ENCODE measurements around the gene JAML. TPM values are rescaled to one million over a fixed set of nuclear protein-coding genes. Genes with fewer than 3 reads are reported as not detected.

Gene JAML
- total RNA-seq, 1 experiment from 2014 or later, result not detected

GRCh38 chr11:118260353-118260752, 35.5 kb upstream of the JAML start:
- CTCF ChIA-PET, result no interaction called here
- intact Hi-C loops (cut with micrococcal nuclease; ENCODE audit: unreplicated experiment), result no loop called here

GRCh38 chr11:118259138-118259537, 34.3 kb upstream of the JAML start:
- H3K4me1 Mint-ChIP-seq (ENCODE audit: low read depth, unreplicated experiment), result peaks cover 14% of the 10 kb centered on the region
- H3K4me3 Mint-ChIP-seq (ENCODE audit: low read depth, unreplicated experiment), result no peak overlapping the region
- BruUV-seq (replicated peaks), result no TSS peak
- H3K27me3 Mint-ChIP-seq (ENCODE audit: unreplicated experiment), result no peaks in the 10 kb centered on the region
- intact Hi-C loops (cut with micrococcal nuclease; ENCODE audit: unreplicated experiment), result no loop called here
- H3K9me3 Mint-ChIP-seq (ENCODE audit: low read depth, unreplicated experiment), result no peaks in the 10 kb centered on the region
- peaks cover 41% of the 10 kb centered on the region for H3K36me3 Mint-ChIP-seq (ENCODE audit: insufficient read depth, unreplicated experiment)
- no peak for TF ChIP-seq CTCF (IDR thresholded peaks at IDR 0.05; ENCODE audit: unreplicated experiment)
- CTCF ChIA-PET, result no interaction called here
- no peak for DNase-seq
- no peak overlapping the region for H3K27ac Mint-ChIP-seq (ENCODE audit: unreplicated experiment)

More at GRCh38 chr11:118260353-118260752, 35.5 kb upstream of the JAML start:
- H3K27ac Mint-ChIP-seq (ENCODE audit: unreplicated experiment), result no peak overlapping the region
- H3K9me3 Mint-ChIP-seq (ENCODE audit: low read depth, unreplicated experiment), result no peaks in the 10 kb centered on the region
- no peaks in the 10 kb centered on the region for H3K27me3 Mint-ChIP-seq (ENCODE audit: unreplicated experiment)
- H3K36me3 Mint-ChIP-seq (ENCODE audit: insufficient read depth, unreplicated experiment), result peaks cover 50% of the 10 kb centered on the region
- H3K4me1 Mint-ChIP-seq (ENCODE audit: low read depth, unreplicated experiment), result peaks cover 25% of the 10 kb centered on the region
- no TSS peak for BruUV-seq (replicated peaks)
- no peak overlapping the region for H3K4me3 Mint-ChIP-seq (ENCODE audit: low read depth, unreplicated experiment)
- no peak for TF ChIP-seq CTCF (IDR thresholded peaks at IDR 0.05; ENCODE audit: unreplicated experiment)
- no peak for DNase-seq

DNA sequence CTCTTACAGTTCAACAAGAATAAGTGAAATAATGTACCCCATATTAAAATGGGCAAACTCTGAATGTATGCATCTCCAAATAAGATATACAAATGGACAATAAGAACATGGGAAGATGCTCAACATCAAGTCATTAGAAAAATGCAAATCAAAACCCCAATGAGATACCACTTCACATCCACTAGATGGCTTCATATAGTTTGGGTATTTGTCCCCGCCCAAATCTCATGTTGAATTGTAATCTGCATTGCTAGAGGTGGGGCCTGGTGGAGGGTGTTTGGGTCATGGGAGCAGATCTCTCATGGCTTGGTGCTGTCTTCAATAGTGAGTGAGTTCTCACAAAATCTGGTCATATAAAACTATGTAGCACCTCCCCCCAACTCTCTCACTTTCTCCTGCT, 33.6 kb upstream of the JAML start:
- no peak for TF ChIP-seq CTCF (IDR thresholded peaks at IDR 0.05; ENCODE audit: unreplicated experiment)
- Mint-ChIP-seq H3K36me3 (ENCODE audit: insufficient read depth, unreplicated experiment) (peaks cover 34% of the 10 kb centered on the region), H3K27ac (ENCODE audit: unreplicated experiment) (no peak overlapping the region), H3K27me3 (ENCODE audit: unreplicated experiment) (no peaks in the 10 kb centered on the region), H3K4me1 (ENCODE audit: low read depth, unreplicated experiment) (peaks cover 14% of the 10 kb centered on the region), H3K9me3 (ENCODE audit: low read depth, unreplicated experiment) (no peaks in the 10 kb centered on the region), H3K4me3 (ENCODE audit: low read depth, unreplicated experiment) (no peak overlapping the region)
- DNase-seq, result no peak
- CTCF ChIA-PET, result no interaction called here
- no TSS peak for BruUV-seq (replicated peaks)
- intact Hi-C loops (cut with micrococcal nuclease; ENCODE audit: unreplicated experiment), result no loop called here

GRCh38 chr11:118252688-118253087, 27.9 kb upstream of the JAML start:
- no TSS peak for BruUV-seq (replicated peaks)
- H3K27ac Mint-ChIP-seq (ENCODE audit: unreplicated experiment), result peak overlapping the region; percentile 99
- intact Hi-C loops (cut with micrococcal nuclease; ENCODE audit: unreplicated experiment), result no loop called here
- CTCF ChIA-PET, result interaction anchor here (0.9 to 2.2 kb wide), 5 partner anchors 11 to 81 kb away, joined by 3 to 7 read pairs (median 3); partner anchors contain the start of gene MPZL2
- H3K36me3 Mint-ChIP-seq (ENCODE audit: insufficient read depth, unreplicated experiment), result peaks cover 24% of the 10 kb centered on the region
- TF ChIP-seq CTCF (IDR thresholded peaks at IDR 0.05; ENCODE audit: unreplicated experiment), result no peak
- H3K27me3 Mint-ChIP-seq (ENCODE audit: unreplicated experiment), result no peaks in the 10 kb centered on the region
- H3K9me3 Mint-ChIP-seq (ENCODE audit: low read depth, unreplicated experiment), result no peaks in the 10 kb centered on the region
- peaks cover 11% of the 10 kb centered on the region for H3K4me1 Mint-ChIP-seq (ENCODE audit: low read depth, unreplicated experiment)
- H3K4me3 Mint-ChIP-seq (ENCODE audit: low read depth, unreplicated experiment), result peak overlapping the region; percentile 81
- no peak for DNase-seq
